Fibroblast of lung (primary cell): Measurements from ENCODE around the gene BABAM2. TPM values are rescaled to one million over a fixed set of nuclear protein-coding genes. Genes with fewer than 3 reads are reported as not detected.

ENCODE experiments used
- DNase-seq, 2 donors: peaks; one replicate each; pipeline versions ENCODE4 v3.0.0 to v3.0.0-alpha.2; 2010; ENCODE audit warnings: low read depth in 2 of 2
- H2AFZ ChIP-seq: 2 replicates; pipeline ENCODE4 v1.5.1; 2012; ENCODE audit warnings: low read length, control low read depth, inconsistent platforms
- H3K27ac ChIP-seq: 2 replicates; pipeline ENCODE4 v1.5.1; 2011; ENCODE audit warnings: low read length, control low read depth; ENCODE audit not compliant: insufficient read depth
- H3K27me3 ChIP-seq: 2 replicates; pipeline ENCODE4 v1.5.1; 2011; ENCODE audit warnings: mild to moderate bottlenecking, low read length; ENCODE audit not compliant: control insufficient read depth, insufficient read depth
- H3K36me3 ChIP-seq: 2 replicates; pipeline ENCODE4 v1.5.1; 2011; ENCODE audit warnings: low read length; ENCODE audit not compliant: control insufficient read depth, insufficient read depth
- H3K4me1 ChIP-seq: 2 replicates; pipeline ENCODE4 v1.5.1; 2011; ENCODE audit warnings: low read length; ENCODE audit not compliant: control insufficient read depth, insufficient read depth; ENCODE audit errors: extremely low read depth
- H3K4me2 ChIP-seq: 2 replicates; pipeline ENCODE4 v1.5.1; 2011; ENCODE audit warnings: low read length, control low read depth; ENCODE audit not compliant: insufficient read depth; ENCODE audit errors: extremely low read depth
- H3K4me3 ChIP-seq, 4 experiments: fragments of 200-600 bp in 1 of 4; sonication (generic) in 1 of 4; replicated peaks in 1 of 4; 2 replicates each; pipeline ENCODE4 v1.5.1; 2011 to 2016; ENCODE audit warnings: low read length in 4 of 4, low read depth in 3 of 4, mild to moderate bottlenecking in 3 of 4, control low read depth in 2 of 4, inconsistent platforms in 1 of 4, mixed read lengths in 1 of 4; ENCODE audit not compliant: insufficient read depth in 1 of 4; ENCODE audit errors: control extremely low read depth in 1 of 4
- H3K79me2 ChIP-seq: 2 replicates; pipeline ENCODE4 v1.5.1; 2012; ENCODE audit warnings: mild to moderate bottlenecking, low read length, inconsistent platforms; ENCODE audit not compliant: control insufficient read depth, insufficient read depth
- H3K9ac ChIP-seq: 2 replicates; pipeline ENCODE4 v1.5.1; 2011; ENCODE audit warnings: mild to moderate bottlenecking, low read length, control low read depth; ENCODE audit not compliant: insufficient read depth
- H3K9me3 ChIP-seq: 2 replicates; pipeline ENCODE4 v1.5.1; 2012; ENCODE audit warnings: low read depth, low read length; ENCODE audit not compliant: control insufficient read depth, insufficient read depth
- H4K20me1 ChIP-seq: 2 replicates; pipeline ENCODE4 v1.5.1; 2011; ENCODE audit warnings: low read length; ENCODE audit not compliant: control insufficient read depth, insufficient read depth; ENCODE audit errors: extremely low read depth
- CTCF ChIP-seq, 2 donors: IDR thresholded peaks in 1 of 2; conservative IDR thresholded peaks in 1 of 2; 1 replicate in 1 of 2; 2 replicates in 1 of 2; pipeline ENCODE4 v1.5.1; 2011 to 2012; ENCODE audit warnings: low read length in 2 of 2, control low read depth in 1 of 2, inconsistent platforms in 1 of 2, low read depth in 1 of 2, mild to moderate bottlenecking in 1 of 2
- EZH2 ChIP-seq: IDR thresholded peaks from 2 replicates; pipeline ENCODE4 v1.5.1; 2012; ENCODE audit warnings: low read length, control low read depth, mild to moderate bottlenecking; ENCODE audit errors: missing control alignments
- polyA plus RNA-seq, 2 donors: library from polyadenylated mRNA; depleted of rRNA in 1 of 2; stranded (reverse) in 1 of 2; unstranded in 1 of 2; fragments of >200 nt; gene quantifications; 2 replicates each; pipeline ENCODE4 v1.2.1, GENCODE V29; 2011 to 2012; ENCODE audit warnings: missing spikeins in 1 of 2
- total RNA-seq: library from RNA; depleted of rRNA; stranded (reverse); fragments of >200 nt; gene quantifications from 2 replicates; pipeline ENCODE4 v1.2.1, GENCODE V29; 2014

The BABAM2 gene
- total and polyA plus RNA-seq, 2 donors (not counting 1 experiment from before 2014, with no cell fraction given): 25.6 to 33.4 TPM

- no peak for DNase-seq
- H4K20me1 ChIP-seq: no peaks in the 10 kb centered on the region
- no peak overlapping the region for H3K27ac ChIP-seq
- no peak for TF ChIP-seq CTCF (conservative IDR thresholded peaks at IDR 0.05 in 1 of 2, IDR thresholded peaks at IDR 0.05 in 1 of 2; ENCODE audit: low read depth in 1 of 2, low read length in 2 of 2)
- TF ChIP-seq EZH2: no peak
- H2AFZ ChIP-seq: no peak overlapping the region
- no peaks in the 10 kb centered on the region for H3K27me3 ChIP-seq
- no peak overlapping the region for H3K4me3 ChIP-seq
- peaks cover 28% of the 10 kb centered on the region for H3K4me1 ChIP-seq
- no peak overlapping the region for H3K9ac ChIP-seq
- no peaks in the 10 kb centered on the region for H3K9me3 ChIP-seq
- no peaks in the 10 kb centered on the region for H3K79me2 ChIP-seq
- H3K4me2 ChIP-seq: no peak overlapping the region
- H3K36me3 ChIP-seq: no peaks in the 10 kb centered on the region
Measured at GRCh38 chr2:28297531-28297930, 407.0 kb downstream of the BABAM2 start.

- H3K27ac ChIP-seq: no peak overlapping the region
- H3K79me2 ChIP-seq: no peaks in the 10 kb centered on the region
- no peak for TF ChIP-seq CTCF (conservative IDR thresholded peaks at IDR 0.05 in 1 of 2, IDR thresholded peaks at IDR 0.05 in 1 of 2; ENCODE audit: low read depth in 1 of 2, low read length in 2 of 2)
- TF ChIP-seq EZH2: no peak
Measured at GRCh38 chr2:28298406-28298805, 407.9 kb downstream of the BABAM2 start.

DNA sequence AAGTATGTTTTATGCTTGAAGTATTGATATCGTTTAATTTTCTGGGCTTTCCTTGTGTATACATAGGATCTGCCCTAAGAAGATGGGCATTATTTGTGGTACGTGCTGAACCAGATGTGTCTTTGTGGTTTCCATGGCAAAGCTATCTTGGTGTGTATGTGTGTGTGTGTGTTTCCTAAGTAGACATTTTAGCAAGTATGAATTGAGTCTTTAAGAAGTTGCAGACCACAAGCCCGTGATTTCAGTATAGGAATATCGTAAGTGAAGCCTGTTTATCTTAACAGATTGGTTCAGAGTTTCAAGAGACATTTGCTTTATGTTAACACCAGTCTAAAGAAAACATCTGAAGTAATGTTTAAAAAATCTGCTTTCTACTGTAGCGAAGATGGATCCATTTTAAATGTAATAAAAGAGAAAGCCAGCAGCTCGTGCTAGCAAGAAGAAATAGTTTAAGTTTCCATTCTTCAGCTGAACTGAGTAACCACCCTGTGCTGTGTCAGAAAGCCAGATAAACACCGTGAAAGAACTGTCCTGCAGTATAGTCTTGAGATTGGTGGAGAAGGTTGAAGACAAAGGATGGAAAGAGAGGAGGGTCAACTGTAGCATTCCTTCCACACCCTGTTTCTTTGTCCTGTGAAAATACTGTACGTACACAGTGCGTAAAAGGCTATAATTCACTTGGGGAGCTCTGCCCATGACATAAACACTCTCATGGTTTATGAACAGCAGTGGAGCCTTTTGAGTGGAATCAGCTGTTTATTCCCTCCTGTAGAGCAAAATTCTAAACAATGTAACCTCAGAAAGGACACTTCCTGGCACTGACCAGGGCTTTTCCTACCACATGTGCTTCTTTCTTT lies 410.2 kb downstream of the BABAM2 start:
- Histone ChIP-seq H4K20me1 (no peaks in the 10 kb centered on the region), H3K36me3 (no peaks in the 10 kb centered on the region), H3K4me3 (peak overlapping the region; percentile 23 to 37 (median 30)), H3K4me2 (peak overlapping the region; percentile 96), H3K9me3 (no peaks in the 10 kb centered on the region), H3K9ac (peak overlapping the region; percentile 36), H2AFZ (peak overlapping the region; percentile 76), H3K4me1 (peaks cover 13% of the 10 kb centered on the region), H3K27me3 (no peaks in the 10 kb centered on the region), H3K79me2 (no peaks in the 10 kb centered on the region), H3K27ac (peak overlapping the region; percentile 91)
- DNase-seq: peak; percentile 73 to 98
- TF ChIP-seq EZH2 (no peak), CTCF (conservative IDR thresholded peaks at IDR 0.05 in 1 of 2, IDR thresholded peaks at IDR 0.05 in 1 of 2; ENCODE audit: low read depth in 1 of 2, low read length in 2 of 2) (no peak)

More at GRCh38 chr2:28298406-28298805, 407.9 kb downstream of the BABAM2 start:
- H3K36me3 ChIP-seq: no peaks in the 10 kb centered on the region
- H3K4me2 ChIP-seq: no peak overlapping the region
- H2AFZ ChIP-seq: no peak overlapping the region
- H3K4me1 ChIP-seq: peaks cover 19% of the 10 kb centered on the region
- H3K9ac ChIP-seq: no peak overlapping the region
- H4K20me1 ChIP-seq: no peaks in the 10 kb centered on the region
- no peak overlapping the region for H3K4me3 ChIP-seq
- H3K9me3 ChIP-seq: no peaks in the 10 kb centered on the region
- no peaks in the 10 kb centered on the region for H3K27me3 ChIP-seq
- DNase-seq: no peak
